ENCODE measurements around the gene IRF1.

Gene IRF1

DNA sequence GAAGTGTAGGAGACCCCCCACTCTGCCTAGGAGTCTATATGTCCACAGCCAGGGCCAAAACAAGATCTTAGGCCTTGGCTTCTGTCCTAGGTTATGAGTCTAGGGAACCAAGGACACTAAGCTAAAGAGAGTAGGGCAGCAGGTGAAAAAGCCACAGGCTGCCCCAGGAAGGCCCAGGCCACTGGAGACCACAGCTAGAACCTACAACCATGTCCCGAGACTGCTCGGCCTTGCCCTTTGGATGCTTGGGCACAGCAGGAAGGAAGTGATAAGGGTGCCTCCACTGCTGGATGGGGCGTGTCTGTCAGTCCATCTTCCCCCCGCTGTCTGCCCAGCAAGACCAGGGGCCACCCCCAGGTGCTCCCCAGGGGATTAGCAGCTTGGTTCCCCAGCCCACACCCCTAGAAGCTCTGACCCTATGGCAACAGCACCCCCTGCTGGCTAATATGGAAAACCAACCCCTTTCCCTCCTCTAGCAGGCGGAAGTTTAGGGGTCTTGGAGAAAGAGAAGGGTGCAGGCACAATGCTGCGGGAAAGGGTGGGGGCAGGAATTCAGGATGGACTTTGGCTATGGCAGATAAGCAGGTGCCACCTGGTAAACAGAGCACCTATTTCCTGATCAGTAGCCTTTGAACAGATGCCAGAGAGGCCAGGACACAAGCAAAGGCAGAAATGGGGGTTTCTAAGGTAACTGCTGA lies 10.5 kb upstream of the IRF1 start:
- peak; percentile 47 for DNase-seq (ENCODE audit: low spot score)

- DNase-seq (ENCODE audit: low spot score): peak; percentile 0
Measured at GRCh38 chr5:132500244-132500930, 9.8 kb upstream of the IRF1 start.

- DNase-seq (ENCODE audit: low spot score): peak; percentile 1
Measured at GRCh38 chr5:132499440-132500243, 9.1 kb upstream of the IRF1 start.

- DNase-seq (ENCODE audit: low spot score): peak; percentile 3
Measured at GRCh38 chr5:132498686-132499271, 8.2 kb upstream of the IRF1 start.

DNA sequence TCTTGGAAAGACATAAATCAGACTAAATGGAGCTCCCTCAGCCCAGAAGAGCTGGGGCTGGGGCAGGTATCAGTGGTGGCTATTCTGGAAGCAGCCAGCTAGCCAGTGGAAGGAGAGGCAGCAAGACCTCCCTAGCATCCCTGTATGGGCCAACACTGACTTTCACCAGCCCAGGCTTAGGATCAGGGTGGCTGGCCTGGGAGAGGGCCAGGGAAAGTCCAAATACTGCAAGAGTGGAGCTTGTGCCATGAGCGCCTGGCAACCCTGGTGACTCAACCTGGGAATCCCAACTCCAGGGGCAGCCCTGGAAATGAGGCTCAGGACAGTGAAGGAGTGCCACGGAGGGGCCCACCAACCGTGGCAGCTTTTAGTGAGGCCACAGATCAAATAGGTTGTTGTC lies 7.6 kb upstream of the IRF1 start:
- DNase-seq (ENCODE audit: low spot score): peak; percentile 66

DNA sequence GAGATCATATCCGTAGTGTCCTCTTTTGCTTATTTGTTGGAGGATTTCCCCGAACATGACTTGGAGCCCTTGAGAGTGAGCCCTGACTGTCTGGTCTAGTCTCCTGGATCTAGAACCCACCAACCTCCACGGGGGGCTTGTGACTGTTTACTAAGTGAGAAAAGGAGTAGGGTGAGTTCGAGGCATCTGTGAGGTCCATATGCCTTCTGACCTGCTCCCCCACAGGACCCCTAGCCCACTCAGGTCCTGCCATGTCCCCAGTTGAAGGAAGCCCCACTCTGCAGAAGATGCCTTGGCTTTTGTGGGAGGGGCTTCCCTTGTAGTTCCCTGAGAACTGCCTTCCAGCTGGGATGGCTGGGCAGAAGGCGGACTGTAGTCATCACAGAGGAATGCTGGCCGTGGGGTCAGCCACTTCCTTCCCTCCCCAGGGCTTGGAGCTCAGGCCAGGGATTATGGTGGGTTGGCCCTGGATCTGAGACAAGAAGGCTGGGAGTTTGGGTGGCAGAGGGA lies 7.0 kb upstream of the IRF1 start:
- peak; percentile 93 for DNase-seq (ENCODE audit: low spot score)

DNA sequence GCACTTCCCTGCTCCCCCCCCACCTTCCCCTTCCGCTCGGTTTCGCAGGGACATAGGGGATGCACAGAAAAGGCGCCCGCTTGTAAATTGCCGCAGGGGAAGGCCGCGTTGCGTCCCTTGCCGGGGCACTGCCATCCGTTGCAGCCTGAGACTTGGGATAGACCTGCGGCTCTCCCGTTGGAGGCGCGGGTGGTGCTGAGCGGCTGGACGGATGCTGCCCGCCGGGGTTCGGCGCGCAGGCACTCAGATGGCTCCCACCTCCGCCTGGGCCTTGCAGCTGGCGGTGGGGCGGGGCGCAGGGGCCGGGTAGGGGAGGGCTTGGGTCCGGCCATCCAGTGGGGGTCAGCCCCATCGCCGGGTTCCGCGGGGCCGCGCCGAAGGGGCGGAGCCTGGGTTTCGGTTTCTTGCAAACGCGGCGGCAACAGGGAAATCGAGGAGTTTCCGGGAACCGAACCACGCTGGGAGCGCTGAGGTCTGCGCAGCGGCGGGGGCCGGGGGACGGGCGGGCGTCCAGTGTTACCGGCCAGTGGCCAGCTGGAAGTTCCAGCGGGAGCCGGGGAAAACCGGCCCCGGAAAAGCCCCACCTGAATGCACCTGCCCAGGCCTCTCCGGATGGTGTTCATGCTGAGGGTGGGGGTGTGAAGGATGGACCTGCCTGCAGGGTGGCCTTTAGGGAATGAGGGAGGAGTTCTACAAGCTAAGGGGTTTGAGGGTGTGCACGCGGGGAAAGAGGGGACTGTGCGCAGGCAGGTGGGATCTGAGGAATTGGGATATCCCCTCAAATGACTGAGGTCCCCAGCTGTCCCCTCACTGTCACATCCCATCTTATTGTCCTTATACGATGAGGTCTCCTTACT lies 6.3 kb upstream of the IRF1 start:
- peak; percentile 91 for DNase-seq (ENCODE audit: low spot score)

DNA sequence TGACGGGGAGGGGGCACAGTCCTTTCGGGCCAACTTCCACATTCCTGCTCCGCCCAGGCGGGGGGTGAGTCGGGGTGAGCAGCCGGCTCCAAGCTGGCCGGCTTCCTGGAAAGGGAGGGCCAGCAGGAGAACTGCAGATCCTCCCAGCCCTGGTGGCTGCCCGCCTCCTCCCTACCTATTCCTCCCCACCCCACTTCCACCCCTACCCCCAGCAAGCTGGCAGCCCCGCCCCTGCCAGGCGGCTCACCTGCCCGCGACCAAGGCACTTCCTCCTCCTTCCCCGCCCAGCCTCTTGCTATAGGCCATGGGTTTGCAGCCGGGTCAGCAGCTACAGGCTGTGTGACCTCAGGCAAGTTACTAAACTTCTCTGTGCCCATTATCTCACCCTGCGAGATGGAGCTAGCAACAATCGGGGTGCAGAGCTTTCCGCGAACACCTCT lies 5.6 kb upstream of the IRF1 start:
- DNase-seq (ENCODE audit: low spot score): peak; percentile 90

DNA sequence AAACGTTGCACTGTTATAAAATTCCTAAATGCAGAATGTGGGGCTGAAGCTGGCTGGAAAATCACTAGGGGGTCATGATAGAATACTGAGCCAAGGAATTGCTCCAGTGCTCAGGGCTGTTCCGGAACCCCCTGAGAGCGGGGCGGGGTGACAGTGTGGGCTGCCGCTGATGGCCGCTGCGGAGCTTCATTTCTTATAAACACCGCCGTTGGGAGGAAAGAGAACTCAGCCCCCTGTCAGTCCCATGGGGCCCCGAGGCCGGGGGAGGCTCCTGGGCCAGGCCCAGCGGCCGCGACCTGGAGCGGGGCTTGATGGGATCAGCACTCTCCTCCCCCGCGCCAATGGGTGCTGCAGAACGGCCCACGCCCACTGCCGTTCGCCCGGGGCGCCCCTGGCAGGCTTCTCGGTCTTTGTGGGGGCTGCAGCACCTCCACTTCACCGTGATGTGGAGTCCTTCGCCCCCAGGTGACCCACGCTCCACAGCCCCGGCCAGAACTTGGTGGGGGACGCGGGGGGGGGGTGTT lies 5.2 kb upstream of the IRF1 start:
- DNase-seq (ENCODE audit: low spot score): peak; percentile 84

- DNase-seq (ENCODE audit: low spot score): no peak
Measured at GRCh38 chr5:132493821-132494220, 3.2 kb upstream of the IRF1 start.

- DNase-seq (ENCODE audit: low spot score): no peak
Measured at GRCh38 chr5:132493241-132493640, 2.7 kb upstream of the IRF1 start.

DNA sequence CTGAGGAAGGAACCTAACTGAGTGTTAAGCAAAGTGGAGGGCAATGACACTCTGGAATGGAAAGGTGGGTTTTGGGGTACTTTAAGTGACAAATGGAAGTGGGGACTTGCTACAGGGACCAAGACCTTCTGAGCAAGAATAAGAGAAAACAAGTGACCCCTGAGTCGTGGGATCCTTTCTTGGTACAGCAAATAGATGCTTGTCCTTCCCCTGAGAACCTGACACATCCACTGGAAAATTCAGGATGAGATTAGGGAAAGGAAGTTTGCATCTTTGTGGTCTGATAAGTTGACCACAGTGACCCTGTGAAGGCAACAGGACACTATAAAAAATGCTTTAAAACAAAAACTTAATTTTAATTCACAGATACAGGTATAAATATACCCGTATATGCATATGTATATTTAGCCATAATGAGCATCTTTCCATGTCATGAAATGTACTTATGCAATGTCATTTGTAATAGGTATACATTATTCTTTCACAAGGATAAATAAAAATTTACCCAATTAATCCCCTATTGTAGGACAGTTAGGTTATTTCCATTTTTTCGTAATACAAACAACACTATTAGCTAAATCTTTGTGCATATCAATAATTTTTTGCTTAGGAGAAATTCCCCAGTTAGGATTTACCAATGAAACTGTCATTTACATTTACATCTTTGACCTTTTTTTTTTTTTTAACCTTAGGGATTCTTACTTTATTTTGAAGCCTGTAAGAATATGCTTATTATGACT lies 2.0 kb upstream of the IRF1 start:
- no peak for DNase-seq (ENCODE audit: low spot score)

DNA sequence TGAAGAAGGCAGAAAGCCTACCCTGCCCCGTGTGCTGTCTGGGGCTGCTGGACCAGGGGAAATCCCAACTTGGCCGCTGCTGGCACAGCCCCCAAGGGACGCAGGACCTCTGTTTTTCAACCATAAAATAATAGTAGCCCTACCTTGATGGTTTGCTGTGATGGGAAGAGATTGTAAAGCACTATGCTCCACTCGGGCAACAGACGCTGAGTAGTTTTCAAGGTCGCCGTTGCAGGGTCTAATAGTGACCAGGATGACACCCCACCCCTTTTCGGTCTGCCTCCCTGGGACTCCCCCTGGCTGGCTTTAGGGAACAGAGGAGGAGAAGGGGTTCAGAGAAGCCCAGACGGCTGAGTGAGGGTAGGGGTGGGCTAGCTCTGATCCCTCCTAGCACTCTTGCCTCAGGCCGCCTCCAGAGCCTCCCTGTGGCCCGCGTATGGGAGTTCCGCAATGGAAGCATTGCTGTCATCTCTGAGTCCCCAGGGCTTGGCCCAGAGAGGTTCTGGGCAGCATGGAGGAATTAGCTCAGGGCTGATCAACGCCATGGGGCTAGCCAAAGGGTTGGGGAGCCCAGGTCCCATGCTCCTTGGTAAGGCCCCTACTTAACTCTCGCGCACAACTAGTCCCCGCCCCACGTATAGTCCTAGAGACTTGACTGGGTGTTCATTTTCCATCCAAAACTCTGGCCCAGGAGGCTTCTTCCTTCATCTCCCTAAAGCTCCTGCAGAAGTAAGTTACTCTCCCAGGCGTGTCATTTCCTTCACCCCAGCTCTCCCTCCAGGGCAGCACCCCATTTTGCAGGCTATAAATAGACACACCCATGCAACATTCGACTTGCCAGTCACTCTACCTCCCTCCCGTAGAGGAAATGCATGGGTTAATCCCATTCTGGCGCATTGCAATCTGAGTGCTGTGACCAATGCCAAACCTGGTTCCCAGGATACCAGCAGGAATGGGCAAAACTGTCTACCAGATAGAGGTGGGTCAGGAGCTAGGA lies 1.1 kb upstream of the IRF1 start:
- no peak for DNase-seq (ENCODE audit: low spot score)

DNA sequence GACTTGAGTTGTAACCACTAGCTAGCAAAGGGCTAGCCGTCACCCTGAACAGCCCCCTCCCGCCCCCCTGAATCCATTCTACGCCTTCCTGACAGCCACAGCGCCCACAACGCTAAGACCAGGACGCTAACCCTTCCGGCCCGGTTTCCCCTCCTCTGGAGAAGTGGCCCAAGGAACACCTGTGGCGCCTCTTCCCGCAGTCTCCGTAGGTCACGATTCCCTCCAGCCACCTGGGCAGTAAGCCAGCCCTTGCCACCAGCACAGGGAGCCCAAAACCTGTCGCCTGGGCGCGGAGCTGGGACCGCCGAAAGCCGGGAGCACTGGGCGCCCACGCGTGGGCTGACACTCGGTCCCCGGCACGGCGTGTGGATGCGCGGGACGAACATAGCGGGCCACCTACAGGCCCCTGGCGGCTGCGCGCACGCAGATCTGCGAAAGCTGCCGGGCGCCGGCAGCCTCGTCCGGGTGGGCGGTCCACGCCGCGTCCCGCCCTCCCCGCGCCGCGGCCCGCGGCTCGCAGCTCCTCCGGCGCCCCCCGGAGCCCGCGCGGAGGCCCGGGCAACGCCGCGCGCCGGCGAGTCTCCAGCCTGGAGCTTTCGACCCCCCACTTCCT lies 596 bp downstream of the IRF1 start:
- peak; percentile 83 for DNase-seq (ENCODE audit: low spot score)

- DNase-seq (ENCODE audit: low spot score): no peak
Measured at GRCh38 chr5:132489051-132489770, 1.4 kb downstream of the IRF1 start.

- DNase-seq (ENCODE audit: low spot score): no peak
Measured at GRCh38 chr5:132488590-132488989, 2.0 kb downstream of the IRF1 start.

- no peak for DNase-seq (ENCODE audit: low spot score)
Measured at GRCh38 chr5:132487841-132488555, 2.6 kb downstream of the IRF1 start.

Measured in AG08396 (cell line).